Cardiac fibroblast (primary cell): ENCODE measurements around the gene MUC12.

Experiments
- DNase-seq, 2 donors: peaks; one replicate each; pipeline versions ENCODE4 v3.0.0 to v3.0.0-alpha.2; 2010; ENCODE audit warnings: low read depth in 2 of 2
- H3K4me3 ChIP-seq, 2 donors: replicated peaks in 1 of 2; 1 replicate in 1 of 2; 2 replicates in 1 of 2; pipeline ENCODE4 v1.5.1; 2011; ENCODE audit warnings: low read depth in 2 of 2, low read length in 2 of 2, mild to moderate bottlenecking in 2 of 2, moderate library complexity in 1 of 2
- CTCF ChIP-seq: IDR thresholded peaks from one replicate; pipeline ENCODE4 v1.5.1; 2011; ENCODE audit warnings: low read depth, mild to moderate bottlenecking, low read length, inconsistent platforms

MUC12 gene

DNA sequence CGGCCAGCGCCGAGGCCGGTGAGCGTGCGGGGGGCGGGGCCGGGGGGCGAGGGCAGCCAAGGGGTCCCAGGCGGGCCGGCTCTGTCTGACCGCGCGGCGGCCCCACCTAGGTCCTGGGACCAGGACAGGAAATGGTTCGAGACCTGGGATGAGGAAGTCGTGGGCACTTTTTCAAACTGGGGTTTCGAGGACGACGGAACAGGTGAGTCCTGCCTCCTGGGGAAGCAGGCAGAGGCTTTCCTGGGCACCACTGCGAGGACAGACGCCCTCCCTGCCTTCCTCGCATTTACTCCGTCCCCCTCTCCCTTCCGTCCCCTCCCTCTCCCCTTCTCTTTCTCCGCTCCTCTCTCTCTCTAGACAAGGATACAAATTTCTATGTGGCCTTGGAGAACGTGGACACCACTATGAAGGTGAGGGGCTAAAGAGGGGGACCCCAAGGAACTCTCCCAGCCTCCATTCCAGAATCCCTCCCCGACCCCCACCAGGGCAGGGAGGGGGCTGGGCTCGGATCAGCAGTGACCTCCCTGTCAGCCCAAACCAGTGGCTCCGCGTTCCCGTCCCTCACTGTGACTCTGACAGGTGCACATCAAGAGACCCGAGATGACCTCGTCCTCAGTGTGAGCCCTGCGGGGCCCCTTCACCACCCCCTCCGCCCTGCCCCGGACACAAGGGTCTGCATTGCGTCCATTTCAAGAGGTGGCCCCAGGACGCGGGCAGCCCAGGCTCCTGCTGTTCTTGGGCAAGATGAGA, 2.6 kb upstream of the MUC12 start:
- H3K4me3 ChIP-seq = peak overlapping the region in 1 of 2 donors; percentile 2
- no peak for TF ChIP-seq CTCF
- DNase-seq = no peak

- DNase-seq = no peak
- H3K4me3 ChIP-seq = no peak overlapping the region
- TF ChIP-seq CTCF = no peak
Measured at GRCh38 chr7:100967292-100967863, 2.0 kb upstream of the MUC12 start.

- no peak for DNase-seq
Measured at GRCh38 chr7:100968031-100968430, 1.3 kb upstream of the MUC12 start.

GRCh38 chr7:100968650-100969049, 715 bp upstream of the MUC12 start:
- DNase-seq = no peak
- no peak for TF ChIP-seq CTCF

More at GRCh38 chr7:100968031-100968430, 1.3 kb upstream of the MUC12 start:
- no peak overlapping the region for H3K4me3 ChIP-seq
- TF ChIP-seq CTCF = no peak

GRCh38 chr7:100971111-100972001, 2.0 kb downstream of the MUC12 start:
- TF ChIP-seq CTCF = no peak
- no peak for DNase-seq
- no peak overlapping the region for H3K4me3 ChIP-seq

More at GRCh38 chr7:100968650-100969049, 715 bp upstream of the MUC12 start:
- no peak overlapping the region for H3K4me3 ChIP-seq

GRCh38 chr7:100972002-100972347, 2.6 kb downstream of the MUC12 start:
- DNase-seq = no peak
- no peak overlapping the region for H3K4me3 ChIP-seq
- TF ChIP-seq CTCF = no peak
